HCT116 (cell line): ENCODE data around the gene TICAM2. TPM values are rescaled to one million over a fixed set of nuclear protein-coding genes. Genes with fewer than 3 reads are reported as not detected.

ENCODE experiments used
- REST ChIP-seq: IDR thresholded peaks from 2 replicates; pipeline ENCODE4 v1.6.1; 2012; ENCODE audit warnings: low read depth
- SIN3A ChIP-seq: IDR thresholded peaks from 2 replicates; pipeline ENCODE4 v1.6.1; 2012; ENCODE audit warnings: low read depth
- SP1 ChIP-seq: IDR thresholded peaks from 2 replicates; pipeline ENCODE4 v1.6.1; 2012; ENCODE audit warnings: low read depth
- total RNA-seq: library from RNA; stranded (reverse); gene quantifications from one replicate; pipeline ENCODE4 v1.2.1, GENCODE V29; 2021; ENCODE audit not compliant: unreplicated experiment

The TICAM2 gene
- total RNA-seq, 1 experiment from 2014 or later, result 2.9 TPM

DNA sequence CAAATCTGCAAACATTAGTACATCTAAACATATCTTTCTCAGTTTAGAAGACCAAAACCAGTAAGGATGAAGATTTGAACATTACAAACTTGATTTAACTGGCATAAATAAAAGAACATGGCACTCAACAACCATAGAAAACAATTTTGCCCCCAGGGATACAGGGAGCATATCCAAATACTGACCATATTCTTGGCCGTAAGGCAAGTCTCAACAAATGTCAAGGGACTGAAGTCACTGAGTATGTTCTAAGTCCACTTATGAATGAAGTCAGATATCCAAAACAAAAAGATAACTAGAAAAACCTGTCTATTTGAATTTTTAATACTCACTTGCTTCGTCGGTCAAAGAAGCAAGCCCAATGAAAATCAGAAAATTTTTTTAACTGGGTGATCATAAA lies 71.9 kb downstream of the TICAM2 start (continued):
- no peak for TF ChIP-seq REST
- TF ChIP-seq SP1, result no peak
- TF ChIP-seq SIN3A, result no peak

Other genes starting within 250 kb of the TICAM2 start
- 27.5 TPM for gene FEM1C, start 57.7 kb downstream of the TICAM2 start, total RNA-seq
- 167 TPM for gene TMED7, start 23.6 kb upstream of the TICAM2 start, total RNA-seq
- 0.17 TPM for gene CDO1, start 214.2 kb upstream of the TICAM2 start, total RNA-seq
- gene ATG12, start 239.1 kb upstream of the TICAM2 start, total RNA-seq, result 270 TPM
- gene AP3S1, start 239.5 kb upstream of the TICAM2 start, total RNA-seq, result 432 TPM